ENCODE measurements around the gene ACD.

- TF ChIP-seq CTCF (IDR thresholded peaks at IDR 0.05 in 4 of 5, conservative IDR thresholded peaks at IDR 0.05 in 1 of 5) (no peak), POLR2A (IDR thresholded peaks at IDR 0.05) (no peak)
These were observed 27.5 kb downstream of the ACD start for GRCh38 chr16:67632415-67633172.

Measured in gastrocnemius medialis (tissue), 4 donors.